DOHH2 (cell line): ENCODE data around the gene DCXR.

Experiments
- CTCF ChIP-seq: fragments of 200-600 bp; sonication (generic); IDR thresholded peaks from one replicate; pipeline ENCODE4 v1.5.1; 2014; ENCODE audit warnings: antibody characterized with exemption, mild to moderate bottlenecking, low read depth, low read length; ENCODE audit not compliant: poor library complexity, severe bottlenecking
- EZH2phosphoT487 ChIP-seq: fragments of 200-600 bp; sonication (generic); IDR thresholded peaks from 2 replicates; pipeline ENCODE4 v1.6.1; 2017; ENCODE audit warnings: borderline replicate concordance, mild to moderate bottlenecking, antibody characterized with exemption, low read length, moderate library complexity, mixed read lengths

- TF ChIP-seq CTCF (no peak), EZH2phosphoT487 (no peak)
Measured at GRCh38 chr17:82012261-82012639, 25.2 kb downstream of the DCXR start.
